Neural cell (in vitro differentiated cells): ENCODE data around the gene PARP1. TPM values are rescaled to one million over a fixed set of nuclear protein-coding genes. Genes with fewer than 3 reads are reported as not detected.

Experiments used
- H2AFZ ChIP-seq: fragments of 200-600, 300-800 bp; sonication (generic), shearing (Covaris generic); 2 replicates; pipeline ENCODE4 v1.6.0; 2014; ENCODE audit warnings: low read depth, mild to moderate bottlenecking, antibody characterized with exemption, low read length, moderate library complexity
- H3F3A ChIP-seq: fragments of 200-600 bp; shearing (Covaris generic); 2 replicates; pipeline ENCODE4 v1.6.1; 2016; ENCODE audit warnings: mild to moderate bottlenecking, moderate library complexity, mixed read lengths, antibody characterized with exemption, low read length; ENCODE audit not compliant: insufficient read depth, poor library complexity, severe bottlenecking
- H3K27ac ChIP-seq: fragments of 200-600, 300-800 bp; sonication (generic), shearing (Covaris generic); 2 replicates; pipeline ENCODE4 v1.5.1; 2014; ENCODE audit warnings: mild to moderate bottlenecking, low read length, moderate library complexity
- H3K27me3 ChIP-seq: fragments of 300-800, 200-600 bp; sonication (generic), shearing (Covaris generic); 2 replicates; pipeline ENCODE4 v1.6.0; 2014; ENCODE audit warnings: mild to moderate bottlenecking, low read depth, low read length, moderate library complexity; ENCODE audit not compliant: insufficient read depth
- H3K36me3 ChIP-seq: fragments of 300-800, 200-600 bp; sonication (generic), shearing (Covaris generic); 2 replicates; pipeline ENCODE4 v1.5.1; 2014; ENCODE audit warnings: mild to moderate bottlenecking, antibody characterized with exemption, low read length, moderate library complexity; ENCODE audit not compliant: insufficient read depth
- H3K4me2 ChIP-seq: fragments of 300-800, 200-600 bp; sonication (generic), shearing (Covaris generic); 2 replicates; pipeline ENCODE4 v1.6.0; 2014; ENCODE audit warnings: mild to moderate bottlenecking, low read length
- H3K4me3 ChIP-seq: fragments of 300-800, 200-600 bp; sonication (generic), shearing (Covaris generic); 2 replicates; pipeline ENCODE4 v1.5.1; 2014; ENCODE audit warnings: mild to moderate bottlenecking, low read length, moderate library complexity
- H3K79me2 ChIP-seq: fragments of 200-600 bp; shearing (Covaris generic); replicated peaks from 2 replicates; pipeline ENCODE4 v1.6.0; 2014; ENCODE audit warnings: mild to moderate bottlenecking, low read length, moderate library complexity; ENCODE audit not compliant: insufficient read depth
- H3K9ac ChIP-seq: fragments of 300-800, 200-600 bp; sonication (generic), shearing (Covaris generic); 2 replicates; pipeline ENCODE4 v1.6.1; 2016; ENCODE audit warnings: mild to moderate bottlenecking, low read length, mixed read lengths
- H3K9me2 ChIP-seq: fragments of 200-600 bp; shearing (Covaris generic); 2 replicates; pipeline ENCODE4 v1.6.1; 2016; ENCODE audit warnings: mild to moderate bottlenecking, low read length, mixed read lengths; ENCODE audit not compliant: insufficient read depth
- H3K9me3 ChIP-seq: fragments of 200-600, 300-800 bp; sonication (generic), shearing (Covaris generic); 2 replicates; pipeline ENCODE4 v1.6.1; 2016; ENCODE audit warnings: mild to moderate bottlenecking, mixed run types, low read length, moderate library complexity, mixed read lengths
- H4K20me1 ChIP-seq: fragments of 200-600 bp; shearing (Covaris generic); 2 replicates; pipeline ENCODE4 v1.6.1; 2016; ENCODE audit warnings: mild to moderate bottlenecking, mixed run types; ENCODE audit not compliant: insufficient read depth
- CTCF ChIP-seq: fragments of 450-650 bp; IDR thresholded peaks from 2 replicates; pipeline ENCODE4 v1.5.1; 2014; ENCODE audit warnings: antibody characterized with exemption, mild to moderate bottlenecking, moderate library complexity; ENCODE audit not compliant: poor library complexity, severe bottlenecking
- EP300 ChIP-seq: fragments of 450-650 bp; conservative IDR thresholded peaks from 2 replicates; pipeline ENCODE4 v1.6.1; 2014; ENCODE audit warnings: antibody characterized with exemption, mild to moderate bottlenecking, moderate library complexity; ENCODE audit not compliant: poor library complexity, severe bottlenecking
- EZH2 ChIP-seq: fragments of 200-600, 300-800 bp; shearing (Covaris generic), sonication (generic); IDR thresholded peaks from 2 replicates; pipeline ENCODE4 v1.6.1; 2014; ENCODE audit warnings: antibody characterized with exemption, low read length, borderline replicate concordance, mild to moderate bottlenecking; ENCODE audit not compliant: insufficient read depth, poor library complexity, severe bottlenecking
- MXI1 ChIP-seq: fragments of 450-650 bp; conservative IDR thresholded peaks from 2 replicates; pipeline ENCODE4 v1.6.1; 2014; ENCODE audit warnings: antibody characterized with exemption, mild to moderate bottlenecking; ENCODE audit not compliant: poor library complexity, severe bottlenecking
- POLR2AphosphoS5 ChIP-seq: IDR thresholded peaks from 2 replicates; pipeline ENCODE4 v1.6.1; 2012
- RAD21 ChIP-seq: fragments of 450-650 bp; conservative IDR thresholded peaks from 2 replicates; pipeline ENCODE4 v1.6.1; 2014; ENCODE audit warnings: antibody characterized with exemption, mild to moderate bottlenecking, moderate library complexity
- SMC3 ChIP-seq: fragments of 450-650 bp; conservative IDR thresholded peaks from 2 replicates; pipeline ENCODE4 v1.6.1; 2014; ENCODE audit warnings: antibody characterized with exemption, mild to moderate bottlenecking, moderate library complexity; ENCODE audit not compliant: poor library complexity
- TAF1 ChIP-seq: IDR thresholded peaks from 2 replicates; pipeline ENCODE4 v1.6.1; 2012; ENCODE audit warnings: low read depth
- polyA plus RNA-seq: library from polyadenylated mRNA; depleted of rRNA; stranded (reverse); fragments of >200 nt; gene quantifications from 2 replicates; pipeline ENCODE4 v1.2.3, GENCODE V29; 2014
- TF ChIP-seq, protein P1 (sequence below): IDR thresholded peaks from 2 replicates; pipeline ENCODE4 v1.6.1; 2012; ENCODE audit warnings: borderline replicate concordance

Gene PARP1
- polyA plus RNA-seq, 1 donor from 2014 or later, result 112 TPM

GRCh38 chr1:226355669-226356551 is 52.0 kb downstream of the PARP1 start:
- Histone ChIP-seq H4K20me1 (no peaks in the 10 kb centered on the region), H3K79me2 (no peaks in the 10 kb centered on the region), H3K27me3 (no peaks in the 10 kb centered on the region), H3K9me2 (no peaks in the 10 kb centered on the region), H2AFZ (no peak overlapping the region), H3K4me2 (no peak overlapping the region), H3K4me3 (no peak overlapping the region), H3K36me3 (peaks cover 7% of the 10 kb centered on the region), H3K9me3 (no peaks in the 10 kb centered on the region), H3K27ac (no peak overlapping the region), H3F3A (no peaks in the 10 kb centered on the region), H3K9ac (no peak overlapping the region)
- no peak for TF ChIP-seq SMC3

DNA sequence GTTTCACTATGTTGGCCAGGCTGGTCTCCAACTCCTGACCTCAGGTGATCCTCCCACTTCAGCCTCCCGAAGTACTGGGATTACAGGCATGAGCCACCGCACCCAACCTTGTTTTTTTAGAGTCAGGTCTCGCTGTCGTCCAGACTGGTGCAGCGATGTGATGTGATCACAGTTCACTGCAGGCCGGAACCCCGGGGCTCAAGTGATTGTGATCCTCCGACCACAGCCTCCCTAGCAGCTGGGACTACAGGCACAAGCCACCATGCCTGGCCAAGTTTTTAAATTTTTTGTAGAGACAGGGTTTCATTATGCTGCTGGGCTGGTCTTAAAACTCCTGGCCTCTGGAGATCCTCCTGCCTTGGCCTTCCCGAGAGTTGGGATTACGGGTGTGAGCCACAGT is 52.9 kb downstream of the PARP1 start:
- no peak for TF ChIP-seq POLR2AphosphoS5
- TF ChIP-seq TAF1, result no peak
- no peak for TF ChIP-seq EP300
- TF ChIP-seq MXI1, result no peak
- no peak for TF ChIP-seq SMC3
- no peak for TF ChIP-seq CTCF
- no peak for TF ChIP-seq RAD21
- TF ChIP-seq, protein P1, sequence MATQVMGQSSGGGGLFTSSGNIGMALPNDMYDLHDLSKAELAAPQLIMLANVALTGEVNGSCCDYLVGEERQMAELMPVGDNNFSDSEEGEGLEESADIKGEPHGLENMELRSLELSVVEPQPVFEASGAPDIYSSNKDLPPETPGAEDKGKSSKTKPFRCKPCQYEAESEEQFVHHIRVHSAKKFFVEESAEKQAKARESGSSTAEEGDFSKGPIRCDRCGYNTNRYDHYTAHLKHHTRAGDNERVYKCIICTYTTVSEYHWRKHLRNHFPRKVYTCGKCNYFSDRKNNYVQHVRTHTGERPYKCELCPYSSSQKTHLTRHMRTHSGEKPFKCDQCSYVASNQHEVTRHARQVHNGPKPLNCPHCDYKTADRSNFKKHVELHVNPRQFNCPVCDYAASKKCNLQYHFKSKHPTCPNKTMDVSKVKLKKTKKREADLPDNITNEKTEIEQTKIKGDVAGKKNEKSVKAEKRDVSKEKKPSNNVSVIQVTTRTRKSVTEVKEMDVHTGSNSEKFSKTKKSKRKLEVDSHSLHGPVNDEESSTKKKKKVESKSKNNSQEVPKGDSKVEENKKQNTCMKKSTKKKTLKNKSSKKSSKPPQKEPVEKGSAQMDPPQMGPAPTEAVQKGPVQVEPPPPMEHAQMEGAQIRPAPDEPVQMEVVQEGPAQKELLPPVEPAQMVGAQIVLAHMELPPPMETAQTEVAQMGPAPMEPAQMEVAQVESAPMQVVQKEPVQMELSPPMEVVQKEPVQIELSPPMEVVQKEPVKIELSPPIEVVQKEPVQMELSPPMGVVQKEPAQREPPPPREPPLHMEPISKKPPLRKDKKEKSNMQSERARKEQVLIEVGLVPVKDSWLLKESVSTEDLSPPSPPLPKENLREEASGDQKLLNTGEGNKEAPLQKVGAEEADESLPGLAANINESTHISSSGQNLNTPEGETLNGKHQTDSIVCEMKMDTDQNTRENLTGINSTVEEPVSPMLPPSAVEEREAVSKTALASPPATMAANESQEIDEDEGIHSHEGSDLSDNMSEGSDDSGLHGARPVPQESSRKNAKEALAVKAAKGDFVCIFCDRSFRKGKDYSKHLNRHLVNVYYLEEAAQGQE, result no peak
- TF ChIP-seq EZH2, result no peak
- peaks cover 7% of the 10 kb centered on the region for H3K36me3 ChIP-seq
- no peaks in the 10 kb centered on the region for H3K9me3 ChIP-seq

More for the DNA sequence above, 52.9 kb downstream of the PARP1 start:
- no peak overlapping the region for H3K9ac ChIP-seq
- H3K27ac ChIP-seq, result no peak overlapping the region
- no peaks in the 10 kb centered on the region for H3K27me3 ChIP-seq
- no peak overlapping the region for H3K4me2 ChIP-seq
- H3K9me2 ChIP-seq, result no peaks in the 10 kb centered on the region
- no peaks in the 10 kb centered on the region for H4K20me1 ChIP-seq
- no peaks in the 10 kb centered on the region for H3F3A ChIP-seq
- H3K79me2 ChIP-seq, result no peaks in the 10 kb centered on the region
- H3K4me3 ChIP-seq, result no peak overlapping the region
- H2AFZ ChIP-seq, result no peak overlapping the region
